Large intestine (tissue), 3 donors: Measurements from ENCODE around the gene GNLY. TPM values are rescaled to one million over a fixed set of nuclear protein-coding genes. Genes with fewer than 3 reads are reported as not detected.

Source experiments
- DNase-seq, 2 donors: peaks; one replicate each; pipeline versions ENCODE4 v3.0.0 to v3.0.0-alpha.2; 2013
- H3K27ac ChIP-seq: one replicate; pipeline ENCODE4 v1.5.1; 2013; ENCODE audit warnings: low read length
- H3K27me3 ChIP-seq: 2 replicates; pipeline ENCODE4 v1.6.1; 2013; ENCODE audit warnings: low read length; ENCODE audit not compliant: control insufficient read depth, insufficient read depth
- H3K36me3 ChIP-seq: 2 replicates; pipeline ENCODE4 v1.6.1; 2013; ENCODE audit warnings: low read length; ENCODE audit not compliant: control insufficient read depth, insufficient read depth
- H3K4me1 ChIP-seq: one replicate; pipeline ENCODE4 v1.6.1; 2013; ENCODE audit warnings: low read length; ENCODE audit not compliant: control insufficient read depth, insufficient read depth
- H3K4me3 ChIP-seq: one replicate; pipeline ENCODE4 v1.5.1; 2013; ENCODE audit warnings: low read length
- H3K9me3 ChIP-seq: one replicate; pipeline ENCODE4 v1.6.1; 2013; ENCODE audit warnings: mild to moderate bottlenecking, low read depth, low read length, moderate library complexity; ENCODE audit not compliant: control insufficient read depth
- WGBS: methylation state at CpG from one replicate; pipeline ENCODE4 v1.1.5; 2013; ENCODE audit warnings: low lambda C conversion rate; ENCODE audit not compliant: insufficient coverage; 5-methylcytosine and 5-hydroxymethylcytosine counted together
- polyA plus RNA-seq: library from polyadenylated mRNA; unstranded; fragments of 120-200 nt; gene quantifications from one replicate; pipeline ENCODE4 v1.2.1, GENCODE V29; 2013

GNLY gene
- polyA plus RNA-seq, 1 donor, result 13.1 TPM

- H3K27me3 ChIP-seq, result peaks cover 78% of the 10 kb centered on the region
- peaks cover 2% of the 10 kb centered on the region for H3K9me3 ChIP-seq
- no peak overlapping the region for H3K4me3 ChIP-seq
- peak in 1 of 2 donors; percentile 27 for DNase-seq
- H3K4me1 ChIP-seq, result peaks cover 23% of the 10 kb centered on the region
- H3K36me3 ChIP-seq, result no peaks in the 10 kb centered on the region
- H3K27ac ChIP-seq, result peak overlapping the region; percentile 44
- no CpG with 5 or more reads among the region's 10 CpGs for WGBS
These were observed 50.8 kb downstream of the GNLY start for GRCh38 chr2:85744741-85745601.

- no peak for DNase-seq
- 17% methylated on average over 1 of the region's 8 CpGs for WGBS
- Histone ChIP-seq H3K27ac (peak overlapping the region; percentile 44), H3K4me1 (peaks cover 23% of the 10 kb centered on the region), H3K4me3 (no peak overlapping the region), H3K27me3 (peaks cover 76% of the 10 kb centered on the region), H3K36me3 (no peaks in the 10 kb centered on the region), H3K9me3 (peaks cover 2% of the 10 kb centered on the region)
These were observed 51.5 kb downstream of the GNLY start for GRCh38 chr2:85745619-85746018.

GRCh38 chr2:85746321-85747004 is 52.3 kb downstream of the GNLY start:
- peaks cover 77% of the 10 kb centered on the region for H3K27me3 ChIP-seq

GRCh38 chr2:85747441-85747840 is 53.3 kb downstream of the GNLY start:
- peaks cover 18% of the 10 kb centered on the region for H3K4me1 ChIP-seq
- no peak overlapping the region for H3K27ac ChIP-seq
- no peaks in the 10 kb centered on the region for H3K9me3 ChIP-seq
- no CpG with 5 or more reads among the region's 3 CpGs for WGBS
- H3K4me3 ChIP-seq, result no peak overlapping the region
- DNase-seq, result no peak
- H3K27me3 ChIP-seq, result peaks cover 79% of the 10 kb centered on the region
- H3K36me3 ChIP-seq, result no peaks in the 10 kb centered on the region

More at GRCh38 chr2:85746321-85747004, 52.3 kb downstream of the GNLY start:
- Histone ChIP-seq H3K36me3 (no peaks in the 10 kb centered on the region), H3K4me1 (peaks cover 23% of the 10 kb centered on the region), H3K9me3 (no peaks in the 10 kb centered on the region), H3K27ac (no peak overlapping the region), H3K4me3 (no peak overlapping the region)
- 60% methylated on average over 1 of the region's 8 CpGs for WGBS
- no peak for DNase-seq

- H3K4me1 ChIP-seq, result peaks cover 13% of the 10 kb centered on the region
- no peaks in the 10 kb centered on the region for H3K36me3 ChIP-seq
- no peak for DNase-seq
- H3K27me3 ChIP-seq, result peaks cover 81% of the 10 kb centered on the region
- no peaks in the 10 kb centered on the region for H3K9me3 ChIP-seq
- 100% methylated on average over 1 of the region's 9 CpGs for WGBS
- no peak overlapping the region for H3K27ac ChIP-seq
- H3K4me3 ChIP-seq, result no peak overlapping the region
These were observed 54.0 kb downstream of the GNLY start for GRCh38 chr2:85748039-85748734.

Other genes with a start within 250 kb of the GNLY start
- 345 TPM for gene MAT2A, start 155.2 kb upstream of the GNLY start, polyA plus RNA-seq
- 24.8 TPM for gene GGCX, start 132.9 kb upstream of the GNLY start, polyA plus RNA-seq
- 158 TPM for gene VAMP8, start 116.8 kb upstream of the GNLY start, polyA plus RNA-seq
- gene VAMP5, start 109.9 kb upstream of the GNLY start, polyA plus RNA-seq, result 18.0 TPM
- gene RNF181, start 98.6 kb upstream of the GNLY start, polyA plus RNA-seq, result 131 TPM
- gene TMEM150A, start 91.7 kb upstream of the GNLY start, polyA plus RNA-seq, result 40.9 TPM
- 44.1 TPM for gene C2orf68, start 82.3 kb upstream of the GNLY start, polyA plus RNA-seq
- 45.2 TPM for gene USP39, start 78.2 kb upstream of the GNLY start, polyA plus RNA-seq
- gene SFTPB, start 26.2 kb upstream of the GNLY start, polyA plus RNA-seq, result 0.01 TPM
- 5.1 TPM for gene ATOH8, start 59.6 kb downstream of the GNLY start, polyA plus RNA-seq
- gene ST3GAL5, start 194.6 kb downstream of the GNLY start, polyA plus RNA-seq, result 10.0 TPM